Measurements from ENCODE around the gene MAP1B.

DNA sequence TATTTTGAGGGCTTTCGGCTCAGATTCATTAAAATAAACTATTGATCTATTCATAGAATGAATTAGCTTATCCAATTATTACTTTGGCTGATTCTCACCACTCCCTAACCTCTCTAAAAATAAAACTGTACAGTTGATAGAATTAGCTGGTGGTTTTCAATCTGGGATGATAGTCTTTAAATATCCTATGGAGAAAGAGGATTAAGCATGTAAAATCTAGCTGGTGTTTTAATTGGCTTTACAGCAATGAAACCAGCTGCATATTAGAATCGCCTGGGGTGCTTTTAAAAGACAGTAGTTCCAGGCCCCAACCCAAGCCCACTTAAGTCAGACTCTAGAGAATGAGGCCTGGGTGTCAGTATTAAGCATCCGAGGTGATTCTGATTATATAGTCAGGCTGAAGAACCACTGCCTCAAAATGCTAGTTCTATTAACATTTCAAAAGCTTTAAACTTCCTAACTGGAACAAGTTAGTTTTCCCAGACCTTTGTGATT is 95.1 kb downstream of the MAP1B start:
- TF ChIP-seq, protein P1, sequence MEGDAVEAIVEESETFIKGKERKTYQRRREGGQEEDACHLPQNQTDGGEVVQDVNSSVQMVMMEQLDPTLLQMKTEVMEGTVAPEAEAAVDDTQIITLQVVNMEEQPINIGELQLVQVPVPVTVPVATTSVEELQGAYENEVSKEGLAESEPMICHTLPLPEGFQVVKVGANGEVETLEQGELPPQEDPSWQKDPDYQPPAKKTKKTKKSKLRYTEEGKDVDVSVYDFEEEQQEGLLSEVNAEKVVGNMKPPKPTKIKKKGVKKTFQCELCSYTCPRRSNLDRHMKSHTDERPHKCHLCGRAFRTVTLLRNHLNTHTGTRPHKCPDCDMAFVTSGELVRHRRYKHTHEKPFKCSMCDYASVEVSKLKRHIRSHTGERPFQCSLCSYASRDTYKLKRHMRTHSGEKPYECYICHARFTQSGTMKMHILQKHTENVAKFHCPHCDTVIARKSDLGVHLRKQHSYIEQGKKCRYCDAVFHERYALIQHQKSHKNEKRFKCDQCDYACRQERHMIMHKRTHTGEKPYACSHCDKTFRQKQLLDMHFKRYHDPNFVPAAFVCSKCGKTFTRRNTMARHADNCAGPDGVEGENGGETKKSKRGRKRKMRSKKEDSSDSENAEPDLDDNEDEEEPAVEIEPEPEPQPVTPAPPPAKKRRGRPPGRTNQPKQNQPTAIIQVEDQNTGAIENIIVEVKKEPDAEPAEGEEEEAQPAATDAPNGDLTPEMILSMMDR (IDR thresholded peaks at IDR 0.05; ENCODE audit: low read depth, low read length, missing input control) = no peak
- TF ChIP-seq TAF1 (conservative IDR thresholded peaks at IDR 0.05) (no peak), REST (IDR thresholded peaks at IDR 0.05) (no peak), MAX (IDR thresholded peaks at IDR 0.05) (no peak), YY1 (IDR thresholded peaks at IDR 0.05) (no peak), RAD21 (IDR thresholded peaks at IDR 0.05) (no peak), JUND (IDR thresholded peaks at IDR 0.05) (no peak), ZBTB33 (IDR thresholded peaks at IDR 0.05) (no peak), HNF4G (IDR thresholded peaks at IDR 0.05) (no peak), EGR1 (IDR thresholded peaks at IDR 0.05; ENCODE audit: low read depth in 2 of 2) (no peak), ATF3 (IDR thresholded peaks at IDR 0.05) (no peak), RXRA (IDR thresholded peaks at IDR 0.05) (no peak)
